ENCODE measurements around the gene DIAPH1.

The DIAPH1 gene

GRCh38 chr5:141559461-141559860 is 59.3 kb downstream of the DIAPH1 start:
- no peak for DNase-seq

DNA sequence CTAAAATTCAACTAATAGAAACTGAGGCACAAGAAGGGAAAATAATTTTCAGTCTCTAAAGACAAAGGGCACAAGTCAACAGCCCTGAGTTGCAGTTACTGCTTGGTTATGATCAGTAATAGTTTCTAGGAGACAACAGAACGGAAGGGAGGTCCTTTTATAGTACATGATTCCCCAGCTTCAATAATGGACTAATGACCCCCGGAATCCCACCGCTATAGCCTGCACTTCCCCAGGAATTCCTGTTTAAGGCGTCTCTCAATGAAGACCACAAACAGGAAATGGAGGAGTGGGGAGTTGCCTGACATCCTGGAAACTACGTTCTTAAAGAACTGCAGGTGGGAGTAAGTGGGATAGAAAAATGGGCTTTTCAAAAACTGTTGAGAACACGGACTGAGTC is 60.6 kb downstream of the DIAPH1 start:
- DNase-seq = no peak

- peak; percentile 91 for DNase-seq
These were observed 61.1 kb downstream of the DIAPH1 start for GRCh38 chr5:141557681-141558136.

GRCh38 chr5:141547921-141548320 is 70.9 kb downstream of the DIAPH1 start:
- DNase-seq = no peak

- DNase-seq = no peak
These were observed 71.3 kb downstream of the DIAPH1 start for GRCh38 chr5:141547488-141547887.

DNA sequence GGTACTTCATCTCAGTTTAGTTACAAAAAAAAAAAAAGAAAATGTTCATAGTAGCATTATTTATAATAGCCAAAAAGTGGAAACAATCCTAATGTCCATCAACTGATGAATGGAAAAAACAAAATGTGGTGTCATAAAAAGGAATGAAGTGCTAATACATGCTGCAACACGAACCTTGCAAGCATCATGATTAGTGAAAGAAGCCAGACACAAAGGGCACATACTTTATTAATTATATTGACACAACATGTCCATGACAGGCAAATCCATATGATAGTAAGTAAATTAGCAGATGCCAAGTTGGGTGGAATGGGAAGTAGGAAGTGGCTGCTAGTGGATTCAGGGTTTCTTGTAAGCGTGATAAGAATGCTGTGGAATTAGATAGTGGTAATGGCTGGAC is 75.7 kb downstream of the DIAPH1 start:
- DNase-seq = no peak

DNA sequence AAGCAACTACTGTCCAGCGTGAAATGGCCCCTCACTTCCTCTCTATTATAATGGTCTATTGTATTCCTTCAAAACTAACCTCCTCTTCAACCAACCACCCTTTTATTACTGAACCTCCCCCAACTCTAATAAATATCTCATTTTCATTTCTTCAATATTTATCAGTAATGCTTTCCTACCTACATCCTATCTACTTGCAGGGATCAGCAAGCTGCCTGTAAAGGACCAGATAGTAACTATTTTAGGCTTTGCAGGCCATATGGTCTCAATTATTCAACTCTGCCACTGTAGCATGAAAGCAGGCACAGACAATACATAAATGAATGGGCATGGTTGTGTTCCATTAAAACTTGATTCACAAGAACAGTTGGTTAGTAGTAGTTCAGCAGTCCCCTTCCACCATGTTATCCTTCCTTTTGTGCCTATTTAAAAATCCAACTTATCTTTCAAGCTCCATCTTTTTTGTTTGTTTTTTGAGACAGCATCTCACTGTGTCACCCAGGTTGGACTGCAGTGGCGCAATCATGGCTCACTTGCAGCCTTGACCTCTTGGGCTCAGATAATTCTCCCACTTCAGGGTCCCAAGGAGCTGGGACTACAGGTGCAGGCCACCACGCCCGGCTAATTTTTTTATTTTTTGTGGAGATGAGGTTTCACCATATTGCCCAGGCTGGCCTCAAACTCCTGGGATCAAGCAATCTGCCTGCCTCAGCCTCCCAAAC is 84.1 kb downstream of the DIAPH1 start:
- no peak for DNase-seq

GRCh38 chr5:141533897-141534296 is 84.9 kb downstream of the DIAPH1 start:
- DNase-seq = no peak

DNA sequence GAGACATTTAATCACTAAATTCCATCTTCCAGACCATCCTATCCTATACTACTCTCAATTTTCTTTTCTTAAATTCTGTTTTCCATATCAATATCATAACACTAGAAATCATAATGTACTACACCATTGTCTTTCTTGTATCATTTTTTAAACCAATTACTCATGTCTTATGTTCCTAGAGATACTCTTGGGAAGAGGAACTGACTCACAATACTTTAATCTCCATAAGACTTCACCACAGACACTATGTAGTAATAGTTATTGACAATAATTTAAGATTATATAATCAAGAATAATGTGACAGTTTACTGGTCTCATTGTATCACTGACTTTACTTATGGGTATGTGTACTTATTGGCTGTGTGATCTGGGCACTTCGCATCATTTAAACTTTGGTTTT is 86.1 kb downstream of the DIAPH1 start:
- DNase-seq = no peak

GRCh38 chr5:141529873-141530272 is 88.9 kb downstream of the DIAPH1 start:
- no peak for DNase-seq

DNA sequence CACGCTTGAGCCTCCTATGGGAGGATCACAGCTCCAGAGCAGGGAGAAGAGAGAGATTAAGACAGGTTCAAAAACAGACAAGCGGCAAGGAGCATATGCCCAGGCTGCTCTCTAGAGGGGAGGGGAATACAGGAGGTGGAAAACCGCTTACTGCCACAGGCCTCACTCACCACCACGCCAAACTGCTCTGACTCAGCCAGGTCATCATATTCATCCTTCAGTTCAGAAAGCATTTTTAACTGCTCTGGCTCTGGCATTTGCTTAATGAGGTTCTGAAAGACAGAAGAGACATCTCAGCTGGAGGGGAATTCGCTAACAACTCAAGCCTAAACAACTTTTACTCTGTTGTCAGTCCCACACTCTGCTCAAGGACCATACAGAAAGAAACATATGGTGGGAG is 89.8 kb downstream of the DIAPH1 start:
- no peak for DNase-seq

DNA sequence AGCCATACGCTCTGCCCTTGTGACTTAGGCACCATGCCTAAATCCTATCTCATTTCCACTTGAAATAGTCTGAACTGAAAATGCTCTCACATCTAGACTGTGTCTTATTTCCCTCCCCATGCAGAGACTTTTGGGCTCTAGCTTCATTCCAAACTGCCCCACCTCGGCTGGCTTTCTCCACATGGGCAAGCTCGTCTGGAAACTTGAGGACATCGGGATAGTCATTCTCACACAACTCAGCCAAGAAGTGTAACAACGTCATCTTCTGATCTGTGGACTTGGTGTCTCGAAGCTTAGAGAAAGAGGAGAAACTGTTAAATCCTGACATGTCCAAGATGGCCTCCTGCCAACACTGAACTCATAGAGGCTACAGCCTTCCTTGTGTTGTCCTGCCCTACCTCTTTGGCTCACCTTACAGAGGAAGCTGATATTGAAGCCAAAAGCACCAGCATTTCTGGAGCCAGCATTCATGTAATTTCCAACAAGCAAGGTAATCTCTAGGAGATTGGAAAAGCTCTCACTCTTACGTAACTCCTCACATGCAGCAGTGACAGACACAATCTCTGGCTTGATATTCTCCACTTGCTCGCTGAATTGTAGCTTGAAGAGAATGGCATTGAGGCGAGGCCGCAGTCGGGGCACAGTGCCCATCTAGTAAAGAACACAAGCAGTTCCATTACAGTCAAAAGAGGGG is 90.4 kb downstream of the DIAPH1 start:
- DNase-seq = no peak

GRCh38 chr5:141527426-141527825 is 91.4 kb downstream of the DIAPH1 start:
- DNase-seq = no peak

GRCh38 chr5:141525653-141526052 is 93.1 kb downstream of the DIAPH1 start:
- no peak for DNase-seq

GRCh38 chr5:141524604-141525597 is 93.9 kb downstream of the DIAPH1 start:
- peak; percentile 91 for DNase-seq

GRCh38 chr5:141523991-141524390 is 94.8 kb downstream of the DIAPH1 start:
- DNase-seq = no peak

GRCh38 chr5:141522301-141522700 is 96.5 kb downstream of the DIAPH1 start:
- no peak for DNase-seq

DNA sequence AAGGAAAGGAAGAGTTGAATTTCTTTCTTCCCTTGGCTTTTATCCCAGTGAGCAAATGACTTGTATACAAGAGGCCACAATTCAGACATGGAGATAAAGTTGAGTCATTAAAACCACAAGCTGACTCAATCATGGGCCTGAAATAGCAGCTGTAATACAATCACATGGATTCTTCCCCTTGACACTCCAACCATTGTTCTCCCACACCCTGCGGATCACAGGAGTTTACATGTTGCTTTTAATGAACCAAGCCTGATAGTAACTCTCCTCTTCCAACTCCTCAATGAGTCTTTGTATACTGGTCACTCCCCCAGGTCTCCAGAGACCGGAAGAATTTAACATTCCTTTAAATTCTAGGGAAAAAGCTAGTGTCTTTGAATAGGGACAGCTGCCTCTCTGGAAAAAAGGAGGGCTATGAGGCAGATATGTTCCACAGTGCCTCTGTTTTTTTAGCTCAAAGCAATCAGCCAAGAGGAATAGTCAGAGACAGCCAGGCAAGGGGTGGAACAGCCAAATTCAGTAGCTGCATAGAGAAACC is 97.5 kb downstream of the DIAPH1 start:
- peak; percentile 80 for DNase-seq

DNA sequence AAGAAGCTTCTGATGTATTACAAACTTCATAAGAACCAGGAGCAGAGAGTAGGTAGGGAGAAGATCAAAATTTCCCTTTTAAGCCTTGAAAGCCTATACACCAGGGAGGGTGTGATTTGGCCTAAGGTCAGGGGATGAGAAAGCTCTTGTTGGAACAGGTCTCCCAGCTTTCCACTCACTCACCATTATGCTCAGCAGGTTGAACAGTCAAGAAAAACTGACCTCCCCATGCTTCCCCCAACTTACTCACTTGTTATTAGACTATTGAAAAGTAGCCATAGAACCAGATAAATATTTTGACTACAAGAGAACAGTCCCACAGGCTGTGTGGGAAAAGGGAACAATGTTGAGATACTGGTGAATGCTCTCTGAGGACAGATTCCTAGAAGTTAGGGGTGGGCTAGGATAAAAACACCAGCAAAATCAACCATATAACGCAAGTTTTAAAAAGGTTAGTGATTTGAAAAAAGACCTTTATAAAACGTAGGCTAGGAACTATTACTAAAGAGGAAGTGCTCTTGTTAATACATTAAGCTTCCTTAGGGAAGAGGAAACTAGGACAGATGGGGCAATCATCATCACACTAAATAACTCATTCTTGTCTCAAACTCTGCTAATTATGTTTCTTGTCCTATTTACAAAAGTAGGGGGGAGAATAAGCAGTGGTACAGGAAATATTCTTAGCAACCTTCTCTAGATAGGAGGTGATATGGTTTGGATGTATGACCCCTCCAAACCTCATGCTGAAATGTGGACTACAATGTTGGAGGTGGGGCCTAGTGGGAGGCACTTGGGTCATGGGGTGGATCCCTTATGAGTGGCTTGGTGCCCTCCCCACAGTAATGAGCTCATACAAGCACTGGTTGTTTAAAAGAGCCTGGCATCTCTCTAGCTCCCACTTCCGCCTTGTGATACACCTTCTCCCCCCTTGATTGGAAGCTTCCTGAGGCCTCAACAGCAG is 98.9 kb downstream of the DIAPH1 start:
- no peak for DNase-seq

DNA sequence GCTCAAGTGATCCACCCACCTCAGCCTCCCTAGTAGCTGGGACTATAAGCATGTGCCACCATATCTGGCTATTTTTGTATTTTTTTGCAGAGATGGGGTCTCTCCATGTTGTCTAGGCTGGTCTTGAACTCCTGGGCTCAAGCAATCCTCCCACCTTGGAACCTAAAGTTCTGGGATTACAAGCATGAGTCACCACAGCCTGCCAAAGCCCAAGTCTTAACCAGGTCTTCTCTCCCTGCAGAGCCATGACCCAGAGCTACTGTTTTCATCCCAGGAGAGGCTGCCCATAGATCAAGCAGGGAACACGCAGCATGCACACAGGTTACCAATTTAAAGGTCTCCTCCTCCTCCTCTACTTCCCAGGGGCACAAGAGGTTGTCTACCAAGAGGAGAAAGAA is 100.2 kb downstream of the DIAPH1 start:
- DNase-seq = no peak

DNA sequence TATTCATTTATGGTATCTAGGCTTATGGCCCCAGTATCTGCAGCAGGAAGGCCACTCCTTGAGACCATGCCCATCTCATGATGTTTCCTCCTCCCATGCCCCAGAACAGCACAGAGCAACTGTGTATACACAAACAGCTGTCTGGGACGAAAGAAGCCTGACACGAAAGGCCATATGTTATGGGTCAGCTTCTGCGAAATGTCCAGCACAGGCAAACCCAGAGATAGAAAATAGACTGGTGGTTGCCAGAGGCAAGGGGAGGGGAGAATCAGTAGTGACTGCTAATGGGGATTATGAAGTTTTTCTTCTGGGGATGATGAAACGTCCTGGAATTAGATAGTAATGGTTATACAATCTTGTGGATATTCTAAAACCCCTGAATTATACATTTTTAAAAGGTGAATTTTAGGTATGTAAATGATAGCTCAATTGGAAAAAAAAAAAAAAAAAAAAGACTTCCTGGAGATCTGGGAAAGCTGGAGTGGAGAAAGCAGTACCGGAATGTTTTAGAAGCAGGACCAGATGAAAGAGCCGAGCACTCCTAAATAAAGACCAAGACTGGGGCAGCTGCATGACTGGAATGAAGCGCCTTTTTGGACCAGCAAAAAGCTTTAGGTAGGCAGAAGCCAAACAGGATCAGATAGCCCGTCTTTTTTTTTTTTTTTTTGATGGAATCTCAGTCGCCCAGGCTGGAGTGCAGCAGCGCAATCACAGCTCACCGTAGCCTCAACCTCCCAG is 100.8 kb downstream of the DIAPH1 start:
- no peak for DNase-seq
